ENCODE measurements around the gene MRPS18B.

DNA sequence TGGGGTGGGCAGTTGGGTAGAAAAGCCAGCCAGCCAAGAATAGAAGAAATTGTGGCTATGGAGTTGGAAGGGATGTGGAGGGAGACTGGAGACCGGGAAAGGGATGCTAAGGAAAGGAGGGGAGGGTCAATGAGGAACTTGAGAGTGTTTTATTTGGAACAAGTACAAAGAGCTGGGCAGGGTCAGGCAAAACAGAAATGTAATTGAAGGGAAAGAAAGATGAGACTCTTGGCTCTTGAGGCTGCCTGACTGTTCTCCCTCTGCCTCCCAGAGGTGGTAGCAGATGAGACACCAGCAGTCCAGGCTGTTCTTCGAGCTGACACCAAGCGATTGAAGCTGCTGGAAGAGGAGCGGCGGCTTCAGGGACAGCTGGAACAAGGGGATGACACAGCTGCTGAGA lies 33.7 kb upstream of the MRPS18B start:
- TF ChIP-seq, protein P1, sequence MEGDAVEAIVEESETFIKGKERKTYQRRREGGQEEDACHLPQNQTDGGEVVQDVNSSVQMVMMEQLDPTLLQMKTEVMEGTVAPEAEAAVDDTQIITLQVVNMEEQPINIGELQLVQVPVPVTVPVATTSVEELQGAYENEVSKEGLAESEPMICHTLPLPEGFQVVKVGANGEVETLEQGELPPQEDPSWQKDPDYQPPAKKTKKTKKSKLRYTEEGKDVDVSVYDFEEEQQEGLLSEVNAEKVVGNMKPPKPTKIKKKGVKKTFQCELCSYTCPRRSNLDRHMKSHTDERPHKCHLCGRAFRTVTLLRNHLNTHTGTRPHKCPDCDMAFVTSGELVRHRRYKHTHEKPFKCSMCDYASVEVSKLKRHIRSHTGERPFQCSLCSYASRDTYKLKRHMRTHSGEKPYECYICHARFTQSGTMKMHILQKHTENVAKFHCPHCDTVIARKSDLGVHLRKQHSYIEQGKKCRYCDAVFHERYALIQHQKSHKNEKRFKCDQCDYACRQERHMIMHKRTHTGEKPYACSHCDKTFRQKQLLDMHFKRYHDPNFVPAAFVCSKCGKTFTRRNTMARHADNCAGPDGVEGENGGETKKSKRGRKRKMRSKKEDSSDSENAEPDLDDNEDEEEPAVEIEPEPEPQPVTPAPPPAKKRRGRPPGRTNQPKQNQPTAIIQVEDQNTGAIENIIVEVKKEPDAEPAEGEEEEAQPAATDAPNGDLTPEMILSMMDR (IDR thresholded peaks at IDR 0.05; ENCODE audit: low read length) = no peak
- TF ChIP-seq EZH2 (IDR thresholded peaks at IDR 0.05; ENCODE audit: borderline replicate concordance, low read length) = no peak

All from OCI-LY1 (cell line).